Bone marrow (tissue), 2 donors: Measurements from ENCODE around the gene TJP2.

Experiments
- DNase-seq, 2 donors: peaks; one replicate each; lab custom pipeline; 2025; lab: John Stamatoyannopoulos, UW

TJP2 gene

DNA sequence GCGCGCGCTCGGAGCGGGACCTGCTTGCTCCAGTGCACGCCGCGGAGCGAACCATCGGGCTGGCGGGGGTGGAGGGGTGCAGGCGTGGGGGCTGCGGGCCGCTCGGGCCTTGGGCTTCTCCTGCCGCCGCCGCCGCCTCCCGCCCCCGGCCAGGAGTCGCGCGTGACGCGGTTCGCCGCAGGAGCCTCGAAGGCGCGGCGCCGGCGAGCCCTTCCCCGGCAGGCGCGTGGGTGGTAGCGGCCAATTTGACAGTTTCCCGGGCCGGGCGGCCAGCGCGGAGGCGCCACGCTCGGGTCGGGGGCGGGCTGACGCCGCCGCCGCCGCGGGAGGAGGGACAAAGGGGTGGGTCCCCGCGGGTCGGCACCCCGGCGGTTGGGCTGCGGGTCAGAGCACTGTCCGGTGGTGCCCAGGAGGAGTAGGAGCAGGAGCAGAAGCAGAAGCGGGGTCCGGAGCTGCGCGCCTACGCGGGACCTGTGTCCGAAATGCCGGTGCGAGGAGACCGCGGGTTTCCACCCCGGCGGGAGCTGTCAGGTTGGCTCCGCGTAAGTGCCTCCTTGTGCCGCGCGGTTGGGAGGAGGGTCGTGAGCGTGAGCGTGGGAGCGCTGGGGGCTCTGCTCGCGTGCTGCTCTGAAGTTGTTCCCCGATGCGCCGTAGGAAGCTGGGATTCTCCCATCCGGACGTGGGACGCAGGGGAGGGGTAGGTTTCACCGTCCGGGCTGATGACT, at the start of gene TJP2:
Gene TJP2 (plus strand): TSS at position 387 of the 725 bp plus-strand sequence. CDS start 96 bp downstream, at position 483.
- peak in 1 of 2 donors; percentile 74 for DNase-seq

GRCh38 chr9:69130456-69131441, 43.3 kb upstream of the TJP2 start:
- DNase-seq = no peak

- no peak for DNase-seq
These were observed 42.4 kb upstream of the TJP2 start for GRCh38 chr9:69131682-69132081.

DNA sequence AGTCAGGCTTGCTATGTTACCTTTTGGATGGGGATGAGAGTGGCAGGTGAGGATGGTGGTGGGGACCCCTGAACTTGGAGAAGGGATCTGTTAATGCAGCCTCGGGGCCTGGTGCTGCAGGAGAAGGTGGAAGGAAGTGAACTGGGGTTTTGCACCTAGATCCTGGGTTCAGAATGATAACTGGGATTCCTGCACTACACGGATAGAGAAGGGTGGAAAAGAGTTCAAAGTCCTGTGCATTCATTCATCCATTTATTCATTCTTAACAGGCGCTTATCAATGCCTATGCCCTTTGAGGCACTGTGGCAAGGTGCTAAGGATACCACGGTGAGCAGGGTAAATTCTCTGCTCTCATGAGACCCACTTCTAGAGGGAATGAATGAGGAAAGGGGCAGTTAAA, 41.7 kb upstream of the TJP2 start:
- DNase-seq = no peak

- no peak for DNase-seq
These were observed 39.7 kb upstream of the TJP2 start for GRCh38 chr9:69134412-69134811.

DNA sequence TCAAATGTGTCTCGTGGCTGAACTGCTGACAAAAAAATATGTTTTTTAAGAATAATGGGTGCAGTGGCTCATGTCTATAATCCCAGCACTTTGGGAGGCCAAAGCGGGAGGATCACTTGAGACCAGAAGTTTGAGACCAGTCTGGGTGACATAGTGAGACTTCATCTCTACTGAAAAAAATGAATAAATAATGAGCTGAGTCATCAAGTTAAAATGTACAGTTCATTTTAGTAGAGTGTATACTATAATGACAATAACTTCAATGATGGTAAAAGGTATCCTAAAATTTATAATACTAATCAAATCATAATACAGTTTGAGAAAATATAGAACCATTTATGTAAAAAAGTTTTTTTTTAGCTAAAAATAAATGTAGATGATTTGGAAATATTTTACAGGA, 37.9 kb upstream of the TJP2 start:
- no peak for DNase-seq

GRCh38 chr9:69136779-69137178, 37.3 kb upstream of the TJP2 start:
- DNase-seq = no peak

DNA sequence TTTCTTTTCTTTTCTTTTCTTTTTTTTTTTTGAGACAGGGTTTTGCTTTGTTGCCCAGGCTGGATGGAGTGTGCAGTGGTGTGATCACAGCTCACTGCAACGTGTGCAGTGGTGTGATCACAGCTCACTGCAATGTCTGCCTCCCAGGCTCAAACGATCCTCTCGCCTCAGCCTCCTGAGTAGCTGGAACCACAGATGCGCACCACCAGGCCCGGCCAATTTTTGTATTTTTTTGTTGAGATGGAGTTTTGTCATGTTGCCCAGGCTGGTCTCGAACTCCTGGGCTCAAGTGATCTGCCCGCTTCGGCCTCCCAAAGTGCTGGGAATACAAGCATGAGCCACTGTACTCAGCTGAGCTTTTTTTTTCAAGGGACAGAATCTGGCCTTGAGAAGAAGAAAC, 36.8 kb upstream of the TJP2 start:
- no peak for DNase-seq

- no peak for DNase-seq
These were observed 34.5 kb upstream of the TJP2 start for GRCh38 chr9:69139596-69139995.

DNA sequence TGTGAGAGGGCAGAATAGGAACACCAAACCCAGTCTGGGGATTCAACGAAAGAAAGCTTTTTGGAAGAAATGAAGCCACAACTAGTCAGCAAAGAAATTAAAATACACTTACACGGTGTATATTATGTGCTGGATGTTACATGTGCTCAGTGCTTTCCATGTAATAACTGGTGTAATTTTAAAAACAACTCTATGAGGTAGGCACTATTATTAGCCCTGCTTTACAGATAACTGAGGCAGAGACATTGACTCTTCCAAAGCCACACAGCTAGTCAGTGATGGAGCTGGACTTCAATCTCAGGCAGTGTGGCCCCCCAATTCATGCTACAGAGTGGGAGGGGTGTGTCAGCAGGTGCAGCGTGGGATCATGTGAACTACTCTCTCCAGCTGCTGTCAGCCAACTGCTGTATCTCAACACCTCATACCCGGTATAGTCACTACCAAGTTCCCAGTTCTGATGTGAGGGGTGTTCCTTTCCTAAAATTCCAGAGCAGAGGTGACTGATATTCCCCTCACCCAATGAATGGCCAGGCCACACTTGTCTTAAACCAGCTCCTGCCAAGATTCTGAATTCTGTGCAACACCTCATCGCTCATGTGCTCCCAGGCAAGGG, 33.8 kb upstream of the TJP2 start:
- no peak for DNase-seq

- DNase-seq = no peak
These were observed 32.2 kb upstream of the TJP2 start for GRCh38 chr9:69141851-69142250.

DNA sequence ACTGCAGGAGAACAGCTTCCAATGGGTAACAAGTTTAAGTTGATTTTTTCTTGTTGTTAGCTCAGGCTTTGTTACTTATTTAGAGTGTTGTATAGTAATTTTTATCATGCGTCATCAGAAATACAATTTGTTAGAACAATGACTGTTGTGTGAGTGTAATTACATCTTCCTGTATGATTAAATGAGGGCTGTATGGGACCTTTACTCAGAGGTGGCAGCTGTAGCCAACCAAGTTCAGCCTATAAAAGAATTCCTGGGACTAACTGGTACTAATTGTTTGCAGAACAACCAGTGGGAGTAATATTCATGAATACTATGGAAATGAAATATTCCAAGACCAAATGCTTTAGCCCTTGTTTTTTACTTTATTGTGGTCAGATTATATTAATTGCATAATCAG, 30.8 kb upstream of the TJP2 start:
- DNase-seq = no peak

- no peak for DNase-seq
These were observed 28.8 kb upstream of the TJP2 start for GRCh38 chr9:69145144-69145715.

- DNase-seq = no peak
These were observed 26.8 kb upstream of the TJP2 start for GRCh38 chr9:69147041-69147834.

DNA sequence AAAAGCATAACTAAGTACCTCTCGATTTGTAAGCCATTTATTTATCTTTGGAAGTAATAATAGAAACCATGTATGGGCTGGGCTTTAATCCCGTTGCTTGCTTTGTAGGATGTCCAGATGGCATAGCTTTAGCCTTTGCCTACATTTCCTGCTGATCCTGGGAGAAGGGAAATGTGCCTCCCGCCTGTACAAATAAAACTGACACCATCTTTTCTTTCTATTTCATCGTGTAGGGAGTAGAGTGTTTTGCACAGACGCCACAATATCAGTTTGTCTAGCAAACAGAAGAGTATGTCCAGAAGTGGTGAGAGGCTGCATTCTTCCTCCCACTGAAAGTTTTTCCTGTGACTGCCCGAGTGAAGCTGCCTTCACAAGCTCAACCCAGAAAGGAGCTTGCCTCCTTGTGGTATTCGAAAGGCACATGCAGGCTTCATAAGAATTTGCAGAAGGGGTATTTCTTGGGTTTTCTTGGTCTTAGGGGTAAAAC, 24.7 kb upstream of the TJP2 start:
- DNase-seq = no peak

GRCh38 chr9:69151506-69151905, 22.6 kb upstream of the TJP2 start:
- DNase-seq = no peak

- no peak for DNase-seq
These were observed 20.2 kb upstream of the TJP2 start for GRCh38 chr9:69153707-69154521.

DNA sequence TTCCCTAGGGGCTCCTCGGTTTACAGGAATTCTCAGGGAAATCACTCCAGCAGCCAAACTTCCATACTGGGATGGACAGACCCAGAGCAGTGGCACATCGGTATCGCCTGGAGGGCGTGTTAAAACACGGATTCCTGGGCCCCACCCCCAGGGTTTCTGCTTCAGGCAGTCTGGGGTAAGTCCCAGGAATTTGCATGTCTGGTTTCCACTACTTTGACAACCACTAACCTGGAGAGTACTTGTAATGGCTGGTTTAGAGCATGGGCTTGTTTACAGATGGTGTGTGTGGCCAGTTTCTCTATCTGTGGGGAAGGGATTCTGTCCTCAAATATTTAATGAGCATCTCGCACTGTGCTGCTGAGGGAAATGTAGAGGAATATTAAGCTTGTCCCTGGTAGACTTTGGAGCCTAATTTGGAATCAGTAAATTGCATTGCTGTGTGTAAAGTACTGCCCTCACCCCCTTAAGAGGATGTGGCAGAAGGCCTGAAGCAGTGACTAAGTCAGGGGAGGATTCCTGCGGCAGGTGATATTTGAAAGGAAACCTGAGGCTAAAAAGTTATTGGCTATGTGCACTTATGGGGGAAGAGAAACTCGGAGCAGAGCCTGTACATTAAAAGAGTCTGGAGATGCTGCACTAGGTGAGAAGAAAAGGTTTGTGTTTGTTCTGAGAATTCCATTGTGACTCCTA, 18.6 kb upstream of the TJP2 start:
- DNase-seq = no peak

DNA sequence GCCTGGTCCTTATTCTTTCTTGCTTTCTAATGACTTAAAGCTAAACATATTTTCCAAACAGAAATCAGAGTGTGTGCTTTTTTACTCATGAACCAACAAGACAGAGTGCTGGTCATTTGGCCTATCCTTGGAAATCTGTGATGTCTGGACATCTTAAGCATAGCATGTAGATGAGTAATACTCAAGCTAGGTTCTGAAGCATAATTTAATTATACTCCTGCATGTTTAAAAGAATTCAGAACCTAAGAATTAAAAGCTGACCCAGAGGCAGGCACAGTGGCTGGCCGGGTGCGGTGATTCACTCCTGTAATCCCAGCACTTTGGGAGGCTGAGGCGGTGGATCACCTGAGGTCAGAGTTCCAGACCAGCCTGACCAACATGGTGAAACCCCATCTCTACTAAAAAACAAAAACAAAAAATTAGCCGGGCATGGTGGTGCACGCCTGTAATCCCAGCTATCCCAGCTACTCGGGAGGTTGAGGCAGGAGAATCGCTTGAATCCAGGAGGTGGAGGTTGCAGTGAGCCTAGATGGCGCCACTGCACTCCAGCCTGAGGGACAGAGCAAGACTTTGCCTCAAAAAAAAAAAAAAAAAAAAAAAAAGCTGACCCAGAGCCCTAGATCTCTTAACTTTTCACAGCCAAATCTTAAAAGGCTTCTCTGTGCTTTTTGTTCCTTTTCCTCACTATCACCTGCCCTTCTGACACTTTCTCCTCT, 16.2 kb upstream of the TJP2 start:
- DNase-seq = no peak
